Fibroblast of the conjunctiva (primary cell): ENCODE measurements around the gene DIRAS1.

Experiments used
- DNase-seq: peaks from one replicate; pipeline ENCODE4 v3.0.0-alpha.2; 2010; ENCODE audit warnings: low read depth

The DIRAS1 gene

DNA sequence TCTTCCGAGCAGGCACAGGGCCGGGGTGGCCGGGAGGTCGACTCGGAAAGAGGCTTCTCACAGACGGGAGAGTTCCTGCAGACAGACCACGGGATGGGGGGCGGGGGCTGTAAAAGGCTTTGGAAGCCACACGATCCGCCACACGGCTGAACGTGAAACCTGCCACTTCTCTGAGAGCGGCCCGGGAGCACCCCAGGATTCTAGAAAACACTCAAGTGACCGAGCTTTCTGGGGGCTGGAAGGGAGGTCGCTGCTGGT lies 34.2 kb upstream of the DIRAS1 start:
- no peak for DNase-seq

DNA sequence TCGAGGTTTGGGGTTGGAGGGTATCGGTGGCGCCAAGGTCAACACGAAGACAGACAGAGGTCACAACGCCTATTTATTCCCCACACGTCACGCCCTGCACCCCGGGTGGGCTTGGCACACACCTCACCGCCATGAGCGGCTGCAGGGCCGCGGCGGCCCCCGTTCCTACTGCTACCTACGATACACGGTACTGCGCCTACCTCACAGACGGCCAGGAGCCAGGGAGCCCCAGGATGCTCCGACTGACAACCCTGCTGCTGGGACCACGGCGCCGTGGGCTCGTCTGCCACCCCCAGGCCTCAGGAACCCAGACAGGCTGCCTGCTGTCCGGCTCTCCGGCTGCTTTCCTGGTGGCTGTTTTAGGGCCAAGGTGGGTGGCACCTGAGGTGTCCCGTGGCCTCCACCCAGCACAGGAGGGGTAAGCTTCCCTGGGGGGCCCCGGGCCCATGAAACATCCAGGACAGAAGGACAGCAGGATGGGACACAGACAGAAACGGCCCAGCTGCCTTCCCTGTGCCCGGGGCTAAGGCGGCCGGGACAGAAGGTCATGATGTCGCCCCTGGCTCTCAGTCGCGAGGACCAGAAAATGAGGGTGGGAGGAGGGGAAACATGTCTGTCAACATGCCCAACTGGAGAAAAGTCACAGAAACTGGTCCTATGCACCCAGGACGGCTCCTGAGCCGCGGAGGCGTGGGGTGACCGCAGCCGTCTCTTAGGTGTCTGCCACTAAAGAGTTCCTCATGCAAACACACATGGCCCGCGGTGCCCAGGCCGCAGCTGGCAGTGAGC lies 33.7 kb upstream of the DIRAS1 start:
- DNase-seq, result no peak

DNA sequence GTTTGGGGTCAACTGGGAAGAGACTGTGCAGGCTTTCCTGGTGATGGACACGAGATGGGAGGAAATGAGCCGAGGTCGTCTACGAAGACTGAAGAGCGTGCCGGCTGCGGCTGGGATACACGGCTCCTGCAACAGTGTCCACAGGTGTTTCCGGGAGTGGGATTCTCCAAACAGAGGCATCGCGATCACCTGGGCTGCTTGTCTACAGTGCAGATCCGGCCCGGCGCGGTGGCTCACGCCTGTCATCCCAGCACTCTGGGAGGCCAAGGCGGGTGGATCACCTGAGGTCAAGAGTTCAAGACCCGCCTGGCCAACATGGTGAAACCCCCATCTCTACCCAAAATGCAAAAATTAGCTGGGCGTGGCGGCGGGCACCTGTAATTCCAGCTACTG lies 30.3 kb upstream of the DIRAS1 start:
- DNase-seq, result no peak

DNA sequence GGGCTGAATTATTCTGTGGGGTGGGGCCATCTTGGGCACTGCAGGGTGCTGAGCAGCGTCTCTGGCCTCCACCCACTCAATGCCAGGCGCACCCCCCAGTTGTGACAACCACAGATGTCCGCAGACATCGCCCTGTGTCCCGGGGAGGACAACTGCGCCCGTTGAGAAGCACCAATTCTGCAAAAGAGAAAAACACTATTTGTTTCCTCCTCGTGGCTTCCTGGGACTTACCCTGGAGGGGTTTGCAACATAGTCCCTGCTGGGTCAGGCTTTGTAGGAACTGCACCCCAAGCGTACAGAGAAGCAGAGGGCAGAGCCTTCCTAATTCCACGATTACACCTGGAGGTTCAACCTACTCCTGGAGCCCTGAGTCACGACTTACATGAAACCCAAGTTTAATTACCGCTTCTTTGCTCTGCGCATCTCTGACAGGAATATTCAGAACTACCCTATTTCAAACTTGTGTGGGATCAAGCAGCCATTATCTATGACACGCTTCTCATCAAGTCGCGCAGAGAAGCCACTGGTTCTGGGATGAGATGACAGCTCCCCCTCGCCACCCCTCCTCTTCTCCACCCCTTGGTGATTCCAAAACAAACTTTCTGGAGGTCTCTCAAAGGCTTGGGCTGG lies 29.8 kb upstream of the DIRAS1 start:
- no peak for DNase-seq

DNA sequence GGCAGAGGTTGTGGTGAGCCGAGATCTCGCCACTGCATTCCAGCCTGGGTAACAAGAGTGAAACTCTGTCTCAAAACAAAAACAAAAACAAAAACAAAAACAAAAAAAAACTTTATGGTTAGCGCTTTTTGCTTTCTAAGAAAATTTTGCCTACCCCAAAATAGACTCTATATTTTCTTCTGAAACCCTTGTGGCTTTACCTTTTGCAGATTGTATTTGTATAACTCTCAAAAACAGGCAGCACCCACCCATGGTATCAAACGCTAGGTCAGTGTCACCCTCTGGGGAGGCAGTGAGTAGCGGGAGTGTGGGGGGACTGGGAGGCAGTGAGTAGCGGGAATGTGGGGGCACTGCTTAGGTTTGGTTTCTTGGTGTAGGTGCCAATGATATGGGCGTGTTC lies 26.2 kb upstream of the DIRAS1 start:
- no peak for DNase-seq

DNA sequence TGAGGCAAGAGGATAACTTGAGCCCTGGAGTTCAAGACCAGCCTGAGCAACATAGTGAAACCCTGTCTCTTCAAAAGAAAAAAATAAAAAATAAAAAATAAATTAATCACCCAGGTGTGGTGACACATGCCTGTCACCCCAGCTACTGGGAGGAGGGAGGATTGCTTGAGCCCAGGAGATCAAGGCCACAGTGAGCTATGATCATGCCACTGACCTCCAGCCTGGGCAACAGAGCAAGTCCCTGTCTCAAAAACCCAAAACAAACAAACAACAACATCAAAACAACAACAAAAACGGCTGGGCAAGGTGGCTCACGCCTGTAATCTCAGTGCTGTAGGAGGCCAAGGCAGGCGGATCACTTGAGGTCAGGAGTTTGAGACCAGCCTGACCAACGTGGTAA lies 22.9 kb upstream of the DIRAS1 start:
- no peak for DNase-seq

DNA sequence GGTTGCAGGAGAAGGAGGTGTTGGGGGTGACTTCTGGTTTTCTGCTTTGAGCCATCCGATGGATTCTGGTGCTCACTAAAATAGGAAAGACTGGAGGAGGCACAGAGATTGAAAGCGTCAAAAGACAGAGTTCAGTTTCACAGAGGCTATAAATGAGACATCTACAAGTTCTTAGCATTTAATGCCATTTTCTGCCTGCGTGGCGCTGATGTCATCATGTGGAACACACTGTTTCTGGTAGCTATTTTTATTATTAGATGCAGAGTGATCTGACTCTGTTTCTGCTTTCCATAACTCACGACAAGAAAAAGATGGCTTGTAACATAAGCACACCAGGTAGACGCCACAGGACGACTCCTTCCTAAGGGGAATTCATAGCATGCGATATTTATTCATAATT lies 21.9 kb upstream of the DIRAS1 start:
- no peak for DNase-seq

DNA sequence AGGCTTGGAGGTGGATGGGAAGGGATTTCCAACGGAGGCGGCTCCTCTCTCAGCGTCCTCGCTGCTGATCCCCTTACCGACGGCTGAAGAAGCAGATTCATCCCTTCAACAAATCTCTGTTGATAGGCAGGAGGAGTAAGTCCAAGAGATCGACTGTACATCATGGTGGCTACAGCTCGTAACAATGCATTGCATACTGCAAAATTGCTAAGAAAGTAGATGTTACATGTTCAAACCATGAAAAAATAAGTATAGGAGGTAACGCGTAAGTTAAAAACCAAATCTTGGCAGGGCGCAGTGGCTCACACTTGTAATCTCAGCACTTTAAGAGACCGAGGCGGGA lies 19.1 kb upstream of the DIRAS1 start:
- DNase-seq, result no peak

DNA sequence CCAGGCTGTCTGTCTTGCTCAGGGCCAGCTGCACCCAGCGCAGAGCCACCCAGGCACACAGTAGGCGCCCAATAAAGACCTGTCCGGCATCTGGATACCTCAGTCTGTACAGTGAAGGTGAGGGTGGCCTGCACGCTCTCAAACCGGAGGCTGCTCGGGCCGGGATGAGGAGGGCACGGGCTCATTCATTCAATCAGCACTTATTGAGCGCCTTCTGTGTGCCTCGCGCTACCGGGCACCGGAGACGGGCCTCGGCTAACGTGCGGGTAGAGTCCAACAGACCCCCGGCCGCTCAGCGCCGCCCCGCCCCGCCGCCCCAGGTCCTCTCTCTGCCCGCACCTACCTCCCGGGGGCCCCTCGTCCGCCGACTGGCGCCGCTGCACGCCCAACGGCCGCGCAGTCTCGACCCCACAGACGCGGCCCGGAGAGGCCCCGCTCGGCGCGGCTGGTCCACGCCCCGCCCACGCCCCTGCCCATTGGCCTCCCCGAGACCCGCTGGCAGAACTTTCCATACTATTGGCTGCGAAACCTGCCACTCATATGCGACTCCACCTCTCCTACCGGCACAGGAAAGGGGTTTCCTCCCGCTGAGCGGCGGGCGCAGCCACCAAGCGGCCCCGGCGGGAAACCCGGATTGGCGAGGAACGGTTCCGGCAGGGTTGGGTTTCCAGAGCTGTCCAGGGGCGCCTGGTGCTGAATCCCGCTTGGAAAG lies 18.6 kb upstream of the DIRAS1 start, which contains the start of gene SLC39A3:
Gene SLC39A3, minus strand, starts transcription at position 416 of the 712 bp plus-strand sequence. CDS start 2,760 bp downstream, outside the sequence.
- peak; percentile 96 for DNase-seq

DNA sequence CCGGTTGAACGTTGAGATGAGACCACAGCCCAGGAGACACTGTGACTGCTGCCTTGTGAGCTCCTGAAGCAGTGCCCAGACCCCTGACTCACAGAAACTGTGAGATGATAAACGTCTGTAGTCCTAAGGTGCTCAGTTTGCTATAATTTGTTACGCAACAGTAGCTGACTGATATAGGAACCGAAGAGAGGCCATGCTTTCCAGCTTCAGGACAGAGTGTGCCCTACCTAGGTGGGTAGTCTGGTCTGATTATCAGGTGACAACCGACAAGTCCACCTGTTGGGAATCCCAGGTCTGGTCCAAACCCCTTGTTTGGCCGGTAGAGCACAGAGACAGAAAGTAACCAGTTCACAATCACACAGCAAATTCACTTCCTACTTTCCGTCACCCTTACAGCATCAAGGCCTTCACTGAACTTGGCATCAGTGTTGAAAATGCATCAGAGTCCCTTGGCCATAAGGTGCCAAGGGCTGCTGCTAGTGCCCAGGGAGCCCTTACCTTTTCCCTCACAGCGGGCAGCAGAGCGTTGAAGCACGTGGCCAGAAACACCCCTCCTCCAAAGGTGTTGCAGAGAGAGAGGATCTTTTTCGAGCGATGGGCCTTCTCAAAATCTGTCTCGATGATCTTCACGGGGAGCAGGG lies 15.5 kb upstream of the DIRAS1 start:
- no peak for DNase-seq

DNA sequence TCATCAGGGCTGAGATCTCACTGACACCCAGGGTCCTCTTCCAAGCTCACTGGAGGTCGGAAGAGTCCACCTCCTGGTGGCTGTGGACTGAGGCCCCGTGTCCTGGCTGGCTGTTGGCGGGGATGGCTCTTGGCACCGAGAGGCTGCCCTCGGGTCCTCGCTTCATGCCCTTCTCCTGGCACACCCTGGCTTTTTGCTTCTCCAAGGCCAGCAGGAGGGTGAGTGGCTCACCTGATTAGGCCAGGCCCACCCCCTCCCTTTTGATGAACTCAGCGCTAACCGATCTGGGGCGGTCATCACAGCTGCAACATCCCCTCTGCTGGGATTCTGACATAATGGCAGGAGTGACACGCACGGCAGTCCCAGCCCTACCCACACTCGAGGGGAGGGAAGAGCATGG lies 14.2 kb upstream of the DIRAS1 start:
- no peak for DNase-seq

DNA sequence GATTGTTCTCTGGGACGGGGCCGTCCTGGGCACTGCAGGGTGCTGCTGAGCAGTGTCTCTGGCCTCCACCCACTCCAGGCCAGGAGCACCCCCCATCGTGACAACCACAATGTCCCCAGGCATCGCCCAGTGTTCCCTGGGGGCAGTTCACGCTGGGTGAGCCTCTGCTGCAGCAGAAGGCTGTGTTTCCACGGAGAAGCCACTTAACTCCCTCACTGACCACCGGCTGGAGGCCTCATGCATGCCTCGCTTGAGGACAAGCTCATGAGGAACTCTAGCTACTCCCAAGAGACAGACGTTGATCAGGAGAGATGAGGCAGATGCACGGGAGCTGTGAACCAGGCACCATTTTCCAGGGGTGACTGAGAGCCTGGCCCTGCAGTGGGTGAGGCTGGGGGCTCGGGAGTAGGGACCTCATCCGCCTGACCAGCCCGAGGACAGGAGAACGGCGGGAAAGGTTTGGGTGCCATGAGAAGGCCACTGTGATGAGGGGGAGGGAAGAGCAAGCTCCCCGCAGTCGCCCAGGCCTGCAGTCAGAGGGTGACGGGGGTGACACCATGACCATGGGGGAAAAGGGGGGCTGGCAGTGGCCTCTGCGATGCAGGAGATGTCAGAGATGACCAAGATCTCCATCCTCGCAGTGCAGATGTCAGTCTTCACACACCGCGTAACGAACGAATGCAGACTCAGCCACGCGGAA lies 13.6 kb upstream of the DIRAS1 start:
- no peak for DNase-seq

DNA sequence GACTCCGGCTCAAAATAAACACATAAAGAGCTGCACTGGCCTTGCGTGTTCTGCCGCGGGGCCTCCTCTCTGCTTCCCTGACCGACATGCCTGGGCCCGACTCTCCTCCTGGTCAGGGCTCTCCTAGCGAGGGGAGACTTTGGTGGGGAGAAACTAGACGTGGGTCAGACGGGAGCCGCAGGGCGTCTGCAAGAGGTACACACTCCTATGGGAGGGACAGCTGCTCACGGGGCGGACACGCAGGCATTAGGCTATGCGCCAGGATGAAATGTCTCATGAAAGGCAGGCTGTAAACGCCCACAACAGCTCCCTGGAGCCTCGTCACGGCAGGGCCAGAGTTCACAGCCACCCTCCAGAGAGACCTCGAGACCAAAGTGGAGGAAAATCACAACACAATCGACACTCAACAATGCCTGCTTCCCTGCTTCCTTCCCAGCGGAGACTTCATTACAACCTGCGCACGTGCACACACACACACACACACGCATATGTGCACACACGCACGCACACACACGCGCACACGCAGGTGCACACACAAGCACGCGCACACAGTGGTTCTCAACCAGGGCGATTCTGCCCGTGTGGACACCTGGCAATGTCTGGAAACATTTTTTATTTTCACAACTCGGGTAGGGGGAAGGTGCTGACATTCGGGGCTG lies 12.9 kb upstream of the DIRAS1 start:
- no peak for DNase-seq

DNA sequence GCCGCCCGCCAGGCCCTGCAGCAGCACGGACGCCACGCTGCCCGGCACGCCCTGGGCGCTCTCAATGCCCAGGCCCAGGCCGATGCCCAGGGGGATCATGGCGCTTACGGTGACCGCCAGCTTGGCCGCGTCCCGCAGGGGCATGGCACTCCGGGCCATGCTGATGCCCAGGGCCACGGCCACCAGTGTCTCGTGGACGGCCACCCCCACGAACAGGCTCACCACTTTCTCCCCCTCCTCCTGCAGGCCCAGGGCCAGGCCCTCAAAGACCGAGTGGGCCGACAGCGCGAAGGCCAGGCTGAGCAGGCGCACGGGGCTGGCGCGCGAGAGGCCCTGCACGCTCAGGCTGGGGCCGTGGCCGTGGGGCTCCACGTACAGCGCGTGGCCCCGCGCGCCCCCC lies 11.7 kb upstream of the DIRAS1 start:
- DNase-seq, result no peak

DNA sequence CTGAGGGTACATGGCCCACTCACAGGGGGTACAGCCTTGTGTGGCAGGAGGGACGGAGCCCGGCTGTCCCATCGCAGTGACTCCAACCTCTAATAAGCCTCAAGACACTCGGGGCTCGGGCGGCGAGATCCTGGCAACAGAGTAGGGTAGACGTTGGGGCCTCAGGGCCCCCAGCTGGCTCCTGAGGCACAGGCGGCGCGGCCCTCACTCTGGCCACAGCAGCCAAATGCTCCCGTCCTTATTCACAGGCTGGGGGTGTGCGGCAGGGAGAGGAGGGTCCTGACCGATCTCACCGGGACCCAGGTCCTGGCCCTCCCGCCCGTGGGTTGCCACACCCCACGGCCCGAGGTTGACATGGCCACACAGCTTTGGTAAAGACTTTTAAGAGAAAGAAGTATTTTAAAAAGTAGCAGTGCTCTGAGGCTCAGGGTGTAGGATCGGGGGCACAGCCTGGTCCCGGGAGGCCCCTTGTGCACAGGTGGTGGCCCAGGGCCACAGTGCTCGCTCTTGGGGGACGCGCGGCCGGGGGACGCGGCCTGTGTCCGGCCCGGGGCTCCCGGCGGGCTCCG lies 11.1 kb upstream of the DIRAS1 start:
- DNase-seq, result no peak

DNA sequence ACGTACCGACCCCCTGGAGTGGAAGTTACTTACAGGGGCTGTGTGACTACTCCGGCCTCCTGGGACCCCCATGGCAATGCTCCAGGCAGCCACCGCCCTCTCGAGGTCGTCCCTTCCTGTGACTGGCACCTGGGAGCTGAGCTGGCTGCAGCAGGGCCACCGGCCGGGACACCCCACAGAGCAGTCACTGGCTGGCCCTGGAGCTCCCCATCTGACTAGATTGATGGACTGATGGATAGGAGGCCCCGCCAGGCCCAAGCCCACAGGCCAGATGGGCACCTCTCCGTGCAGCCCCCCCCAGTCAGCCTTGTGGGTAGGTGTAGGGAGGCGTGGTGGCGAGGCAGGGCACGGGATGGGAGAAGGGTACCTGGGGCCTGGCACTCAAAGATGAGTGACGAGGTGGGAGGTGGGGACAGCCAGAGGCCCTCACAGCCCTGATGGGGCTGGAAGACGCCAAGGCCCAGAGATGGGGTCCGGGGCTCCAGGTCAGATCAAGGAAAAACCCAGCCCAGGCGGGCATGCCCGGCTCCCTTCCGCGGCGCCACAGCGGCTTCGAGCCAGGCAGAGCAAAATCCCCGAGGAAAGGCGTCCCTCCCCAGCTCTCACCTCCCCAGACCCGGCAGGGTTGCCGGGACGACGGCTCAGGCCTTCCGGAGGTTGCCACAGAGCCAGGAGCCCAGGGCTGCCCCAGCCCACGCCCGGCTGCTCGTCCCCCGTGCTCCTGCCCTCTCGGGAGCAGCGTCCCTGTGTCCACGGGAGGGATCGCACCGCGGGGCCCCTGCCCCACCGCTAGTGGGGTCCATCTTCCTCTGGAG lies 10.2 kb upstream of the DIRAS1 start:
- no peak for DNase-seq

DNA sequence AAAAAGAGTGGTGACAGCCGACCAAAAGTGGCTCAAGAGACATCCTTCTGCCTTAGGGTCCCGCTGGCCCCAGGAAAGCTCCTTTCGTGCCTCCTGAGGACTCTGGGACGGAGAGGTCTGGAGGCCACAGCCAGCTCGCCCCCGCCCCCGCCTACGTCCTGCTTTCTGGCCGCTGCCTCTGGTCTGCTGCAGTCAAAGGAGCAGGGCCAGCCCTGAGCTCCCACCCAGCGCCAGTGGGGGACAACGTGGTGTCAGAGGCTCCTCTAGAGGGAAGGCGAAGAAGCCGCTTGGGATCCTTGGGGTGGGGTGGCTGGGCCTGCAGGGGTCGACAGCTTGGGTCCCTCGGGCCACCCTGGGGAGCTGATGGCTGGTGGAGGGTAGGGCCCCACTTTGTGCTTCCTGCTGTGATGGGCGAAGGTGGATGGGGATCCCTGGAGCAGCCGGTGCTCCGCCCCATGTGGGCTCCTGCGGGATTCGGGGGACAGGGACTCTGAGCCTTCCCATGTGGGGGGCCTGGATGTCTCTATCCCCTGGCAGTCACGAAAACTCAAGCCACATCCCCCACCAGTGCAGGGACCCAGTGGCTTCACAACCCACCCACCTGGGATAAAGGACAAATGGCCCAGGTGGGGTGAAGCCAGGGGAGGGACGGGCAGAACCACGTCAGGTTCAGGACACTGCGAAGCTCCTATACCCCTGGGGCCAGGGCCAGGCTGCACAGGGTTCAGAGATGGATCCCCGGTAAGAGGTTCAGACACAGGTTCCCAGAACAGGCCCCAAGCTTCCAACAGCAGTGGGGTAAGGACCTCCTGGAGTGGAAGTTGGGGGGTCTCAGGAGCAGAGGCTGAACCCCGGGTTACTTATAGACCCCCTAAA lies 9.0 kb upstream of the DIRAS1 start:
- no peak for DNase-seq

DNA sequence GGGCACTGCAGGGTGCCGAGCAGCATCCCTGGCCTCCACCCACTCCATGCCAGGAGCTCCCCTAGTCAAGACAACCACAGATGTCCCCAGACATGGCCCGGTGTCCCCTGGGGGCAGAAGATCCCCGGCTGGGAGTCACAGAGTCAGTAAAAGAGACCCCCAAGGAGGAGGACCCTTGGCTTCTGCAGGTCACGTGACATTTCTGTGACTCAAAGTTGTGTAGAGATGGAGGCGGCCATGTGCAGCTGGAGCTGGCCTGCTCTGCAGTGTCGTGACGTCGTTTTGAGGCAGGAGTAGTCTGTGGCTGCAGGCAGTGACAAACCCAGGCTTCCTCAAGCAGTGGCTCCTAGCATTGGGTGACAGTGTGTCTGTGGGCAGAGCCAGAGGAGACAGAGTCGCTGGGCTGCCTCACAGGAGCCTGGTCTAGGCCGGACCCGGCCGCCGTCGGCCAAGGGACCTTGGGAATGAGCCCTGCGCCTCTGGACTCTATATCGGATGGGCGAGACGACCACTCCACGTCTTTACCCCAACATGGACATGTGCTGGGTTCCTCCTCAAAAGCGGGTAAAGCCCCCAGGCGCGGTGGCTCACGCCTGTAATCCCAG lies 7.7 kb upstream of the DIRAS1 start:
- DNase-seq, result no peak

DNA sequence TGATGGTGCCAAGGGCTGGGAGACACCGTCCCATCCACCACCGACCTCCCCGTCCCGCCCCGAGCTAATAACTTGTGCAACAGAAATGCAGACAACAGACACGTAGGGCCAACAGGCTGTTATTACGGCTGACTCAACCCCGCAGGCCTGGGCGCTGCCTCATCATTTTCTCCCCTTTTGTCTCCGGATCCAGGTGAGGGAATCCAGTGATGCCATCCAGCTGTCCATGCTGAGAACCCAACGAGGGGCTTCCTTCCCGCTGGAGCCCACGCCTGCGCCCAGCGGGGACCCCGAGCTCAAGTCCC lies 6.4 kb upstream of the DIRAS1 start:
- DNase-seq, result no peak
